HuH-7 (cell line): ENCODE measurements around the gene PPIG.
"Not testable (repeated sequence)": the region's sequence is repeated elsewhere in the genome, so short reads cannot be mapped to it uniquely, and the experiment has no call there.

Experiments used
- DNase-seq: peaks from one replicate; pipeline ENCODE4 v3.0.0; 2011; ENCODE audit warnings: low spot score

The PPIG gene

DNA sequence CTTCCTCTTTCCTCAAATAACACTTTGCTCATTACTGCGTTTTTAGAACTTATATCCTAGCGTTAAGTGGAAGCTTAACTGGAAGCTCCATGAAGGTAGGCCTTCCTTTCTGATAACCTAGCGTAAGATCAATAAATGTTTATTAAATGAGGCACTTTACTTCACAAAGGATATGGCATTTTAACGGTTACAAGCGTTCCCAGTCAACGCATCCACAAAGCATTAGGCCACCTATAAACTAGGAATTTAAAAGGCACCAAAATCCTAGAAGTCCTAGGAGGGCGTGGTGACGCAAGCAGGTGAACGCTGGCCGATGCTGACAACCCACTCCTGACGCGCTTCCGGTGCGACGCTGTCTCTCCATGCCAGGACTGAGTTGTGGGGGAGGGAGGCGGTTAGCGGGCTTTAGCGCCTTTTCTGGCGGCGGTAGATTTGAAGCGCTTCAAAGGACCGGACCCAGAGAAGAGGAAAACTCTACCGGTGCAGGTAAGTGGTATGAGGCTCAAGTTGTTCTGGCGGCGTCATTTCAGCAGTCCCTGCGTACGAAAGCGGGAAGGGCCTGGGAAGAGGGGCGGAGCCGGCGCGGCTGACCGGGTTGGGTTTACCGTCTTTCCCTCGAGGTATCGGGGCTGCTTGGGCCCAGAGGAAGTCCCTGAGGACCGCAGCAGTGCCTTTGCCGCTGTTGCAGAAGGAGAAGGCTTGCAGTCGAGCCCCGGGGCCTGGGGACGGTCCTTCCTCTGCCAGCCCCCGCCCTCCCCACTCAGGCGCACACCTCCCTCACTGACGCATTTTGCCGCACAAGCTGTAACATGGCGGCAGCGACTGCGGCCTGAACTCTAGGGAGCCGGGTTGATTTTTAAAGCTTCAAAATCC is at the start of gene PPIG:
Gene PPIG, plus strand, starts transcription at position 347 of the 873 bp plus-strand sequence. CDS start 19,691 bp downstream, outside the sequence.
- DNase-seq: peak; percentile 92

DNA sequence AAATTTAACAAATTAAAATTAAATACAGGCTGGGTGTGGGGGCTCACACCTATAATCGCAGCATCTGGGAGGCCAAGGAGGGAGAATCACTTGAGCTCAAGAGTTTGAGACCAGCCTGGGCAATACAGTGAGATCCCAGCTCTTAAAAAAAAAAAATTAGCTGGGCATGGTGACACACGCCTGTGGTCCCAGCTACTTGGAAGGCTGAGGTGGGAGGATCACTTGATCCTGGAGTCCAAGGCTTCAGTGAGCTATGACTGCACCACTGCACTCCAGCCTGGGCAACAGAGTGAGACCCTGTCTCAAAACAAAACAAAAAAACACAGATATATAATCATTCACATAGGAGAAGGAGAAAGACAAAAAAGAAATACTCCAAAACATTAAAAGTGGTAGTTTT is 44.7 kb upstream of the PPIG start:
- DNase-seq: not testable (repeated sequence)

DNA sequence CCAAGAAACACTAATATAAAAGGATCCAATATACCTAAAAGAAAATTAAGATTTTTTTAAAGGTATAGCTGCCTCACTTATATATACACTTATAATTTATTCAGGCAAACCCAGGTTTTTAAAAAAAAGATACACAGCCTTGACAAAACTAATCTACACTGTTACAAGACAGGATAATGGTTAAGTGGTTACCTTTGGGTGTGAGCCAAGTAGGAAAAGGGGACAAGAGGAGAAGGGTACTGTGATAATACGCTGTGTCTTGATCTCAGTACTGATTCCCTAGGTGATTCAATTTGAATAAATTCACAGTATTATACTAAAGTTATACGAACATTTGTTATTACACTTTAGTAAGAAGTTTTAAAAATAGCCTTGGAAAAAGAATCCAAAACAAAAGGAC is 44.0 kb upstream of the PPIG start:
- DNase-seq: no peak

DNA sequence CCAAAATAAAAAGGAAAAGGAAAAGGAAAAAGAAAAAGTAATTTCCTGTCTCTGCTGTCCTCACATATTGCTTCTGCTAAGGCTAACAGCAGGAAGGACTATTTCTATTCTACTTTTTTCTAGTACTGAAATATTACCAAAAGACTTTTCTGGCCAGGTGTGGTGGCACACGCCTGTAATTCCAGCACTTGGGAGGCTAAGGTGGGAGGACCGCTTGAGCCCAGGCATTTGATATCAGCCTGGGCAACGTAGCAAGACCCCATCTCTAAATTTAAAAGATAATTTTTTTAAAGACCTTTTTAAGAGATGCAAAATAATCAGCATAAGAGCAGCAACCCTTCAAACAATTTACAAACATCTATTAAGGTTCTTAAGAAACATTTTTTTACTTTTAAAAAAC is 41.7 kb upstream of the PPIG start:
- DNase-seq: no peak

DNA sequence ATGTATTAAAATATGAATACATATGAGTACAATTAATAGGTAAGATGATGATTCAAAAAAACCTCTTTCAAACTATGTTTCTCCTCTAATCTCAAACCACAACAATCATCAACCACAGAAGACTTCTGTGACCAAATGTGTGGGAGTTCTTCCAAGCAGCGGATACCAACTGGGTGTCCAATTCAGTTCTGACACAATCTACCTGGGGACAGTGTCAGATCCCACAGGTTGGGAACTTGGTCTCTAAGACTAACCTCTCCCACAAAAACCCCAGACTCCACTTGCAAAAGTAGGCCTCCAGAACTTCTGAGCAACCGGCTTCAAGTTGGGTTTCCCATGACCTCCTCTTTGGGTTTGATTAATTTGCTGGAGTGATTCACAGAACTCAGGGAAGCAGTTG is 37.4 kb upstream of the PPIG start:
- no peak for DNase-seq

DNA sequence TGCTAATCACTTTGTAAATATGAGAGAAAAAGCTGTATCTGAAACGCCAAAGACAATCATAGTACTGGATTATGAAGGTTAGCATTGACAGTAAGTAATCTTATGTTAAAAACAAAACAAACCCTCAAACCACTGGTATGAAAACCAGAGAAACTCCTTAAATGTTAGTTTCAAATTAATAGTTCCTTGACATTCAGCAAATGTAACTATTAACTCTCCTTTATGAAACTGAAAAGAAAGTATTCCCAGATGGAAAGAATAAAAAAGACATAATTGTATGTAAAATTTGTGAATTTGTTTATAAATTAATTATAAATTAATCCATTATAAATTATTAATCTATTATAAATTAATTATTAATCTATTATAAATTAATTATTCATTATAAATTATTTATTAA is 22.8 kb upstream of the PPIG start:
- DNase-seq: no peak

DNA sequence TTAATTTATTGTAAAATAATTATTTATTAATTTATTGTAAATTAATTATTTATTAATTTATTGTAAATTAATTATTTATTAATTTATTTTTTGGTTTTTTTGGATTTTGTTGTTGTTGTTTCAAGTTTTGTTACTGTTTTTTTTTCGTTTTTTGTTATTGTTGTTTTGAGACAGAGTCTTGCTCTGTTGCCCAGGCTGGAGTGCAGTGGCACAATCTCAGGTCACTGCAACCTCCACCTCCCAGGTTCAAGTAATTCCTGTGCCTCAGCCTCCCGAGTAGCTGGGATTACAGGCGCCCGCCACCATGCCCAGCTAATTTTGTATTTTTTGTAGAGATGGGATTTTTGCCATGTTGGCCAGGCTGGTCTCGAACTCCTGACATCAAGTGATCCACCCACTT is 22.1 kb upstream of the PPIG start:
- not testable (repeated sequence) for DNase-seq

DNA sequence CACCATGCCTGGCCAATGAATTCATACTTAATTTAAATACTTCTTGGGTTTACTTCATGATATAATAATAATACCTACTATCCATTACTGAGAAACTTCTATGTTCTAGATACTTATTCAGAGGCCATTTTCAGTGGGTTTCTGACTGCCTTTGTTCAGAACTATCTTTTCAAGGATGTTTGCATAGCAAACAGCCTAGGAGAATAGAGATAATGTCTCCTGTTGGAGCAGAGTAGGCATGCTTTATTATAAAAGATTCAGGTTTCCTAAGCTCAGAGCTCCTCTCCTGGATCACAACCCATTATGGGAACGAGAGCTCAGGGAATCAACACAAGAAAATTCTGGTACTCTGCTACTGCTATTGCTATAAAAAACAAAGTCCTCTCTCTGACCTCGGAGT is 21.6 kb upstream of the PPIG start:
- DNase-seq: no peak

DNA sequence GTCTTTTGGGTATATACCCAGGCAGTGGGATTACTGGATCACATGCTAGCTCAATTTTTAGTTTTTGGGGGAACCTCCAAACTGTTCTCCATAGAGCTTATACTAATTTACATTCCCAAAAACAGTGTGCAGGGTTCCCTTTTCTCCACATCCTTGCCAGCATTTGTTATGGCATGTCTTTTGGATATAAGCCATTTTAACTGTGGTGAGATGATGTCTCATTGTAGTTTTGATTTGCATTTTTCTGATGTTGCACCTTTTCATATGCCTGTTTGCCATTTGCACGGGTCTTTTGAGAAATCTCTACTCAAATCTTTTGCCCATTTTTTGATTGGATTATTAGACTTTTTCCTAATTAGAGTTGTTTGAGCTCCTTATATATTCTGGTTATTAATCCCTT is 18.5 kb upstream of the PPIG start:
- DNase-seq: no peak

DNA sequence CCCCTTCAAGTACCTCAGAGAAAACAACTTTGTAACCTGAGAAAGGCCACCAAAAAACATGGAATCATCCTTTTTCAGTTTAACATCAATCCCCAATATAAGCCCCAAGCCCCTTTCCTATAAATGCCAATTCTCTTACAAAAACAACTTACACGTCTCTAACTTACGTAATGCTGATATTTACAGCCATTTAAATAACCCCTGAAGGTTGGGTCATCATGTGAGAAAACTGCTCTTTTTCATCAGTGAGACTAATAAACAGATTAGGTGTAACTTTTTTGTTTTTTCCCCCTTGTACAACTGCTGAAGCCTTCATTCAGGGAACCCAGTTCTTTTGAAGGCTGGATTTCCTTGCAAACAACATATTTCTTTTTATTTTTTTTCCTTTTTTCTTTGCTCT is 14.2 kb upstream of the PPIG start:
- no peak for DNase-seq

DNA sequence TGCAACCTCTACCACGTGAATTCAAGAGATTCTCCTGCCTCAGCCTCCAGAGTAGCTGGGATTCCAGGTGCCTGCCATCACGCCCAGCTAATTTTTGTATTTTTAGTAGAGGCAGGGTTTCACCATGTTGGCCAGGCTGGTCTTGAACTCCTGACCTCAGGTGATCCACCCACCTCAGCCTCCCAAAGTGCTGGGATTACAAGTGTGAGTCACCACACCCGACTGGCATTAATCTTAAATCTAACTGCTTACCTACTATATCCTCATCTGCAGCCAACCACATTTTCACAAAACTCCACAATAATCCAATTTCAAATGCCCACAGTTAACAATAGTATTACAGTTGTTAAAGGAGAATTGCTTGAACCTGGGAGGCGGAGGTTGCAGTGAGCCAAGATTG is 13.4 kb upstream of the PPIG start:
- not testable (repeated sequence) for DNase-seq

DNA sequence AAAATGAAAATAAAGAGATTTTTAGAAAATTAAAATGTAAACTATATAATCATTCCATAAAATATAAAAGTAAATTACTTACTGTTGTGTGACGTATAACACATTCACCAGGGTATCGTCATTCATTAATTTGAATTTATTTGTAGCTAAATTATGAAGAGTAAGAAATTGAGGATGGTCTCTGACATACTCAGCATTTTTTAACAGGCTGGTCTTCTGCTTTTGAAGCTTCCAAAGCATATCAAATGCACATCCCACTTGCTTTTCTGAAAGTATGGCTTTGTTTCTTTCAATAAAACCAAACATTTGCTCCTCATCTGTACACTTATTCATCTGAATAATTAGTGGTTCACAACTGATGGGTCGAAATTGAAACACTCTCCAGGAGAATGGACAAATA is 12.6 kb upstream of the PPIG start:
- no peak for DNase-seq

DNA sequence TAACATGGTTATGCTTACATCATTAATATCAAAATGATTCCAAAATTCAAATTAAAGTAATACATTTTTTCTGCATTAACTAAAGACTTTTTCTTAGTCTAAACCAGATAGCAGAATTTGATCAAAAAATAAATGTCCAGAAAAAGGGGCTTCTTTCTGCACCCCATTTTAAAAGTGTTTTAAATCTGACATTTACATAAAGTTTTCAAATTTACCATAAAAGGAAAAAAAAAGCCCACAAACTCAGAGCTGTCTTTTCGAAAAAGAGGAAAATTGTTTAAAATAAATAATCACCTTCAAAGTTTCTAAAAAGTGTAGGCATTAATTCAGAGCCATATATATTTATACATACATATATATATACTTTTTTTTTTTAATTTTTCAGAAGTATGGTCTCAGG is 12.0 kb upstream of the PPIG start:
- DNase-seq: no peak

DNA sequence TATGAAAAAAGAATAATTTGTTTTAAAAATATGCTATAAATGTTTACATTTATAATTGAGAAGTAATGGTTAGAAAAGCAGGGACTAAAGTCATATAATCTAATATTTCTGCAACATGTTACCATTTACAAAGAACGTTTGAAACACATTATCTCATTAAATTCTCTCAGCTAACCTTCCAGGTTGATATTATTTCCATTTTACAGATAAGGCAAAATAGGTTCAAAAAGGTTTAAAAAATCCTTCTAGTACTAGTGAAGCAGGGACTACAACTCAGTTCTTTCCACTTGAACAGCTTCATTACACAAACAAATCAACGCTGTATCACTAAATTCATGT is 11.4 kb upstream of the PPIG start:
- DNase-seq: no peak

DNA sequence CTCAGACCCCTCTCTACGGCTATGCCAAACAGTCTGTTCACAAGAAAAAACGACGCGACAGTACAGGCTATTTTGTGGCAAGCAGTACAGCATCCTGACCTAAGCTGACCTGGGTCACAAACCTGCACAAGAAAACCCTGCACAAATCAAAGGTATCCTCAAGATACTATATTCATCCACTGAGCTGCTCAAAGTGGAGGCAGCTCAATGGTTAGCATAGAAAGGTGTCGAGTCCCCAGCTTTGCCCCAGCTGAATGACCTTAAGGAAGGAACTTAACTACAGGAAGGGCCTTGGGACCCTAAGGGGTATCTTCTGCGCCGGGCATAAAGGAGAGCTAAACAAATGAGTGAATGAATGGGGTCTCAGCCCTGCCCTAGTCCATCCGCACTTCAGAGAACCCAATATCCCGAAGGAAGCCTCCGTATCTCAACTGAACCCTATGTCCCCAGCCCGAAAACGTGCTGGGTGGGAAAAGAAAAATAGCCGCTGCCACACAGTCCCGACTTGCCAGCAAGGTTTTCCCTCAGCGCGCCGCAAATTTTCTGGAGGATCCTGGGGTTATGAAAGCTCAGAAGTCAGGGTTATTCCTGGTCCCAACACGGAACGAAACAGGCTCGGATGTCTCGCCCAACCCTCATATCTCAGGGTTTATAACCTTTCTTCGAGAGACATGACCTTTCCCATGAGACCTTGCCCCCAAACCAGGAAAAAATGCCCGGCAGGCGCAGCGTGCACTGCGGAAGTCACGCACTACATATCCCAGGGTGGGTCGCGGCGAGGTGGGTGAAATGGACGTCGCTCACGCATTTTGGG is 10.8 kb upstream of the PPIG start, which contains the start of gene FASTKD1:
Gene FASTKD1, minus strand, starts transcription at position 706 of the 814 bp plus-strand sequence. CDS start 1,836 bp downstream, outside the sequence.
- peak; percentile 98 for DNase-seq

DNA sequence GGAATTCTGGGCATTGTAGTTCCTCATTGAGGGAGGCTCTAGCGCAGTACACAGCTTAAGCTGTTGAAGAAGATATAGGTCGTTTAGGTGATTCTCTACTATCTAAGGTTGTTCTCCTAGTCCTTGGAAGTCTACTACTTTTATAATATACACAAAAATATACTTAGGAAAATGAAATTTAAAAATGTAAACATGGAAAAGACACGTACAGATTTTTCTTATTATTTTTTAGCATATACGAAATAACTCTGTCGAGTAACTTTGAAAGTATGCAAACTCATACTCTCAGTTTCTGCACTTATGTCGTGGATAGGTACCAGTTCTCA is 10.2 kb upstream of the PPIG start:
- no peak for DNase-seq

DNA sequence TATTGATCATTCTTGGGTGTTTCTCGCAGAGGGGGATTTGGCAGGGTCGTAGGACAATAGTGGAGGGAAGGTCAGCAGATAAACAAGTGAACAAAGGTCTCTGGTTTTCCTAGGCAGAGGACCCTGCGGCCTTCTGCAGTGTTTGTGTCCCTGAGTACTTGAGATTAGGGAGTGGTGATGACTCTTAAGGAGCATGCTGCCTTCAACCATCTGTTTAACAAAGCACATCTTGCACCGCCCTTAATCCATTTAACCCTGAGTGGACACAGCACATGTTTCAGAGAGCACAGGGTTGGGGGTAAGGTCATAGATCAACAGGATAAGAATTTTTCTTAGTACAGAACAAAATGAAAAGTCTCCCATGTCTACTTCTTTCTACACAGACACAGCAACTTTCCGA is 9.6 kb upstream of the PPIG start:
- DNase-seq: not testable (repeated sequence)

DNA sequence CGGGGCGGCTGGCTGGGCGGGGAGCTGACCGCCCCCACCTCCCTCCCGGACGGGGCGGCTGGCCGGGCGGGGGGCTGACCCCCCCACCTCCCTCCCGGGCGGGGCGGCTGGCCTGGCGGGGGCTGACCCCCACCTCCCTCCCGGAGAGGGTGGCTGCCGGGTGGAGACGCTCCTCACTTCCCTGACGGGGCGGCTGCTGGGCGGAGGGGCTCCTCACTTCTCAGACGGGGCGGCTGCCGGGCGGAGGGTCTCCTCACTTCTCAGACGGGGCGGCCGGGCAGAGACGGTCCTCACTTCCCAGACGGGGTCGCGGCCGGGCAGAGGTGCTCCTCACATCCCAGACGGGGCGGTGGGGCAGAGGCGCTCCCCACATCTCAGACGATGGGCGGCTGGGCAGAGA is 8.9 kb upstream of the PPIG start:
- not testable (repeated sequence) for DNase-seq

DNA sequence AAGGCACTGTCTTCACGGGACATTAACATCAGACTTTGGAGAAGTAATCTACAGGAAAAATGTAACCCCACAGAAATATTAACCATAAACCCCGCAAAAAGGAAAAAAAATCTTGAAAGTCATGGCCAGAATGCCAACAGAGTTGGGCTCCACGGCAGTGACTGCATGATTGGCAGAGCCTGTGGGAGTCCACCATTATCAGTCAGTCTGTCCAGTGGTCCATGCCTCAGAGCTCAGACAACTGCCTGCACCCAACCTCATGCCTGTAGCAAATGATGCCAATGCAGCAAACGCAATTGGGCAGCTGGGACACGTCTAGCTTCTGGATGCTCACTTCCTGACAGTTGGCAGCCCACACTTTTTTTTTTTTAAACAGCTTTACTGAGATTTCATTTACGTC is 5.1 kb upstream of the PPIG start:
- DNase-seq: no peak

DNA sequence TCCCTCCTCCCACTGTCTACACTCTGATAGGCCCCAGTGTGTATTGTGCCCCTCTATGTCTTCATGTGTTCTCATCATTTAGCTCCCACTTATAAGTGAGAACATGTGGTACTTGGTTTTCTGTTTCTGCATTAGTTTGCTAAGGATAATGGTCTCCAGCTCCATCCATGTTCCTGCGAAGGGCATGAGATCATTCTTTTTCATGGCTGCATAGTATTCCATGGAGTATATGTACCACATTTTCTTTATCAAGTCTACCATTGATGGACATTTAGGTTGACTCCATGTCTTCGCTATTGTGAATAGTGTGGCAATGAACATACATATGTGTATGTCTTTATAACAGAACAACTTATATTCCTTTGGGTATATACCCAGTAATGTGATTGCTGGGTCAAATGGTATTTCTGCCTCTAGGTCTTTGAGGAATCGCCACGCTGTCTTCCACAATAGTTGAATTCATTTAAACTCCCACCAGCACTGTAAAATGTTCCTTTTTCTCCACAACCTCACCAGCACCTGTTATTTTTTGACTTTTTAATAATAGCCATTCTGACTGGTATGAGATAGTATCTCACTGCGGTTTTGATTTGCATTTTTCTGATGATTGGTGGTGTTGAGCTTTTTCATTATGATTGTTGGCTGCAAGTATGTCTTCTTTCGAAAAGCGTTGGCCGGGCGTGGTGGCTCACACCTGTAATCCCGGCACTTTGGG is 1.4 kb upstream of the PPIG start:
- not testable (repeated sequence) for DNase-seq

DNA sequence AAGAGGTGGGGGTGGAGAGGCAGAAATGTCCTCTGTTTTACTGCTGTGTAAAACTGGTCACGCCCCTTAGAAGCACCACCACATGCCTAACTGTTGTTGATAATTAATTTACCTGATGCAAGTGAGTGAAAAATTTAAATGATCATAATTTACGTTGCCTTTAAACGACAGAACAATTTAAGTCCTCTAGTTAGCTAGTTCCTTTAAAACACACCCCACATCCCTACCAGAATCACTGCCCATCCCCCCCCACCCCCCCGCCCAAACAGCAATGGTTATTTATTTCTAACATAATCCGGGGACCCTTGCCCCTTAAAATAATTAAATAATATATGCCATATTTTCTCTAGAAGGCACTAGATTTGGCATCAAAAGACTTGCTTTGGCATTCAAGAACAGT is 633 bp upstream of the PPIG start:
- no peak for DNase-seq

DNA sequence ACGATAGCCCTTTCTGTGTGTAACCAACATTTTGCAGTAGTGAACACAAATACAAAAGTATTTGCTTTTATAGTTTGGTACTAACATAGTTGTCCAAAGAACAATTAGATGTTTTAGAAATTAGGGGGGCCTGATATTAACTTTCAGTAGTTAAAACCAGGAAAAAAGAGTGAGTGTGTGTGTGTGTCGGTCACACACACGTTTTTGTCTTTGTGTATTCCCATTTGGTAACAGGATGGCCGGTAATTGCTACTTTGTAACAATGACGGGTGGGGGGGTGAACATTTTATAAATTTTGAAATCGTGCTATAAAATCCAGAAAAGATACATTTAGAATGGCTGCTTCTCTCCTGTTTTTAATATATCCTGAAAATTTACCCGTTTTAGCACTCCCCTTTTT is 1.5 kb downstream of the PPIG start:
- DNase-seq: no peak

DNA sequence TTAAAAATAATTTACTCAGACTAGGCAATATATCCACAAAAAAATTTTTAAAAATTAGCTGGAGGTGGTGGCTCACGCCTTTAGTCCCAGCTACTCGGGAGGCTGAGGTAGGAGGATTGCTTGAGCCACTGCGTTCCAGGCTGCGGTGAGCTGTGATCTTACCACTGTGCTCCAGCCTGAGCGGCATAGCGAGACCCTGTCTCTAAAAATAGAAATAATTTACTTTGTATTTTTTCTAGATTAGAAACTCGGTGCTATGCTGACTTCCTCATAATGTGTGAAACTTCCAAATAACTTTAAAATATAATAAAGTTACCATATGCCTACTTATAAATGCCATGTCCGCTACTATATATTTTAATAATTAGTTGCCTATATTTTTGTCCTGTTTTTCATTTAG is 6.7 kb downstream of the PPIG start:
- DNase-seq: no peak
